ENCODE results near the gene ANK3. TPM values are rescaled to one million over a fixed set of nuclear protein-coding genes. Genes with fewer than 3 reads are reported as not detected.

The ANK3 gene
- total RNA-seq, 1 donor from 2014 or later = 35.1 TPM

- Mint-ChIP-seq H3K27ac (ENCODE audit: unreplicated experiment) (no peak overlapping the region), H3K4me3 (ENCODE audit: unreplicated experiment) (no peak overlapping the region)
These were observed 263.8 kb downstream of the ANK3 start for GRCh38 chr10:60125895-60126294.

DNA sequence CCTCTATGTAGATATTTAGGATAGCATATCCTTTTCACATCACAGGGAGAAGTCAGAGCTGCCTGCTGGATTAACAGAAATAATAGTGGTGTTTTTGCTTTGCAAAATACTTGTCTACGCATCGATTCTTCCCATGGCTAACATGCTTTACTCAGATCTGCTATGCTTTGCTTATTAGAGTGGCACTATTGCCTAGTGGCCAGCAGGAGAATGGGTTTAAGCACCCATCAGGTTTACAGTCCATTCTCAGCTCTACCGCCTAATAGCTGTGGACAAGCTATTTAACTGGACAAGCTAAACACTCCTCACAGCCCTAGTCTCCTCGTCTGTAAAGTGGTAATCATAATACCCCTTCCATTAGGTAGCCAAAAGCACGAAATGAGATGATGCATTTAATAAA, 265.1 kb downstream of the ANK3 start:
- H3K27me3 Mint-ChIP-seq (ENCODE audit: low read depth) = no peaks in the 10 kb centered on the region
- TF ChIP-seq, protein P1, sequence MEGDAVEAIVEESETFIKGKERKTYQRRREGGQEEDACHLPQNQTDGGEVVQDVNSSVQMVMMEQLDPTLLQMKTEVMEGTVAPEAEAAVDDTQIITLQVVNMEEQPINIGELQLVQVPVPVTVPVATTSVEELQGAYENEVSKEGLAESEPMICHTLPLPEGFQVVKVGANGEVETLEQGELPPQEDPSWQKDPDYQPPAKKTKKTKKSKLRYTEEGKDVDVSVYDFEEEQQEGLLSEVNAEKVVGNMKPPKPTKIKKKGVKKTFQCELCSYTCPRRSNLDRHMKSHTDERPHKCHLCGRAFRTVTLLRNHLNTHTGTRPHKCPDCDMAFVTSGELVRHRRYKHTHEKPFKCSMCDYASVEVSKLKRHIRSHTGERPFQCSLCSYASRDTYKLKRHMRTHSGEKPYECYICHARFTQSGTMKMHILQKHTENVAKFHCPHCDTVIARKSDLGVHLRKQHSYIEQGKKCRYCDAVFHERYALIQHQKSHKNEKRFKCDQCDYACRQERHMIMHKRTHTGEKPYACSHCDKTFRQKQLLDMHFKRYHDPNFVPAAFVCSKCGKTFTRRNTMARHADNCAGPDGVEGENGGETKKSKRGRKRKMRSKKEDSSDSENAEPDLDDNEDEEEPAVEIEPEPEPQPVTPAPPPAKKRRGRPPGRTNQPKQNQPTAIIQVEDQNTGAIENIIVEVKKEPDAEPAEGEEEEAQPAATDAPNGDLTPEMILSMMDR (IDR thresholded peaks at IDR 0.05) = no peak
- H3K9me3 Mint-ChIP-seq (ENCODE audit: low read depth) = peaks cover 8% of the 10 kb centered on the region
- H3K27ac Mint-ChIP-seq (ENCODE audit: unreplicated experiment) = no peak overlapping the region
- no peak overlapping the region for H3K4me3 Mint-ChIP-seq (ENCODE audit: unreplicated experiment)
- H3K36me3 Mint-ChIP-seq (ENCODE audit: low read depth) = peaks cover 6% of the 10 kb centered on the region
- H3K4me1 Mint-ChIP-seq (ENCODE audit: low read depth) = peaks cover 25% of the 10 kb centered on the region
- DNase-seq (ENCODE audit: low spot score) = no peak

More at GRCh38 chr10:60125895-60126294, 263.8 kb downstream of the ANK3 start:
- Mint-ChIP-seq H3K36me3 (ENCODE audit: low read depth) (no peaks in the 10 kb centered on the region), H3K4me1 (ENCODE audit: low read depth) (peaks cover 31% of the 10 kb centered on the region), H3K27me3 (ENCODE audit: low read depth) (no peaks in the 10 kb centered on the region), H3K9me3 (ENCODE audit: low read depth) (no peaks in the 10 kb centered on the region)
- DNase-seq (ENCODE audit: low spot score) = no peak
- TF ChIP-seq, protein P1 (IDR thresholded peaks at IDR 0.05) = no peak

DNA sequence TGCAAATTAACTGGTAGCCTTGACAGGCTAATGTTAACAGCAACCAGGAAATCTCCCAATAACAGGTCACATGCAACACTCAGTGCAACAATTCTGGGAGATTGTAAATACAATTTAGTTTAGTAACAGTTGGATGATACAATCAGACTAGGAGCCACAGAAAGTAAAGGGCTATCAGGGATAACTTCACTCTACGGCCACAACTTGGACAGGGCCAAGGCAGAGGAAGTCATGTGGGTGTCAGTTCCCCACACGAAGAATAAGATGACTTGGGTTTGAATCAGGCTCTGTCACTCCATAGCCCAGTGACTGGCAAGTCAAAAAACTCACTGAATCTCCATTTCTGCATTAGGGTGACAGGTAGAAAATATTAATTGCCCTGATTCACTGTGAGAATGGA, 266.0 kb downstream of the ANK3 start:
- Mint-ChIP-seq H3K9me3 (ENCODE audit: low read depth) (peaks cover 8% of the 10 kb centered on the region), H3K4me1 (ENCODE audit: low read depth) (peaks cover 25% of the 10 kb centered on the region), H3K27me3 (ENCODE audit: low read depth) (no peaks in the 10 kb centered on the region), H3K4me3 (ENCODE audit: unreplicated experiment) (no peak overlapping the region), H3K27ac (ENCODE audit: unreplicated experiment) (peak overlapping the region; percentile 87), H3K36me3 (ENCODE audit: low read depth) (peaks cover 6% of the 10 kb centered on the region)
- no peak for DNase-seq (ENCODE audit: low spot score)
- TF ChIP-seq, protein P1 (IDR thresholded peaks at IDR 0.05) = no peak

- TF ChIP-seq, protein P1 (IDR thresholded peaks at IDR 0.05) = no peak
- peaks cover 6% of the 10 kb centered on the region for H3K36me3 Mint-ChIP-seq (ENCODE audit: low read depth)
- peak overlapping the region; percentile 87 for H3K27ac Mint-ChIP-seq (ENCODE audit: unreplicated experiment)
- no peak overlapping the region for H3K4me3 Mint-ChIP-seq (ENCODE audit: unreplicated experiment)
- peaks cover 8% of the 10 kb centered on the region for H3K9me3 Mint-ChIP-seq (ENCODE audit: low read depth)
- peaks cover 25% of the 10 kb centered on the region for H3K4me1 Mint-ChIP-seq (ENCODE audit: low read depth)
- H3K27me3 Mint-ChIP-seq (ENCODE audit: low read depth) = no peaks in the 10 kb centered on the region
- no peak for DNase-seq (ENCODE audit: low spot score)
These were observed 266.5 kb downstream of the ANK3 start for GRCh38 chr10:60123172-60123571.

- TF ChIP-seq, protein P1 (IDR thresholded peaks at IDR 0.05) = no peak
- peak overlapping the region; percentile 51 for H3K27ac Mint-ChIP-seq (ENCODE audit: unreplicated experiment)
- no peak overlapping the region for H3K4me3 Mint-ChIP-seq (ENCODE audit: unreplicated experiment)
- DNase-seq (ENCODE audit: low spot score) = no peak
- peaks cover 6% of the 10 kb centered on the region for H3K36me3 Mint-ChIP-seq (ENCODE audit: low read depth)
- no peaks in the 10 kb centered on the region for H3K27me3 Mint-ChIP-seq (ENCODE audit: low read depth)
- H3K9me3 Mint-ChIP-seq (ENCODE audit: low read depth) = peaks cover 8% of the 10 kb centered on the region
- peaks cover 25% of the 10 kb centered on the region for H3K4me1 Mint-ChIP-seq (ENCODE audit: low read depth)
These were observed 267.5 kb downstream of the ANK3 start for GRCh38 chr10:60122190-60122589.
